ENCODE data around the gene NEURL1B. TPM values are rescaled to one million over a fixed set of nuclear protein-coding genes. Genes with fewer than 3 reads are reported as not detected.
A peak's percentile ranks its signal among the peaks of the same experiment; 100 is the strongest.

The NEURL1B gene
- total RNA-seq, 1 donor from 2014 or later, result 11.7 TPM

GRCh38 chr5:172692981-172693380 lies 51.9 kb downstream of the NEURL1B start:
- H3K9me3 Mint-ChIP-seq, result no peaks in the 10 kb centered on the region
- DNase-seq (ENCODE audit: low spot score in 2 of 2, unreplicated experiment in 2 of 2), result no peak
- peaks cover 2% of the 10 kb centered on the region for H3K27me3 Mint-ChIP-seq (ENCODE audit: low read depth)
- no peak for TF ChIP-seq CTCF (IDR thresholded peaks at IDR 0.05; ENCODE audit: unreplicated experiment)
- H3K27ac Mint-ChIP-seq, result peak overlapping the region; percentile 83
- H3K36me3 Mint-ChIP-seq, result no peaks in the 10 kb centered on the region
- no peak overlapping the region for H3K4me3 Mint-ChIP-seq
- peaks cover 36% of the 10 kb centered on the region for H3K4me1 Mint-ChIP-seq

GRCh38 chr5:172694061-172694460 lies 53.0 kb downstream of the NEURL1B start:
- H3K4me1 Mint-ChIP-seq, result peaks cover 25% of the 10 kb centered on the region
- DNase-seq (ENCODE audit: low spot score in 2 of 2, unreplicated experiment in 2 of 2), result no peak
- H3K4me3 Mint-ChIP-seq, result no peak overlapping the region
- H3K9me3 Mint-ChIP-seq, result no peaks in the 10 kb centered on the region
- TF ChIP-seq CTCF (IDR thresholded peaks at IDR 0.05; ENCODE audit: unreplicated experiment), result no peak
- H3K27ac Mint-ChIP-seq, result peak overlapping the region; percentile 47
- no peaks in the 10 kb centered on the region for H3K36me3 Mint-ChIP-seq
- peaks cover 4% of the 10 kb centered on the region for H3K27me3 Mint-ChIP-seq (ENCODE audit: low read depth)

- H3K4me1 Mint-ChIP-seq, result peaks cover 23% of the 10 kb centered on the region
- no peak for TF ChIP-seq CTCF (IDR thresholded peaks at IDR 0.05; ENCODE audit: unreplicated experiment)
- no peak overlapping the region for H3K27ac Mint-ChIP-seq
- no peaks in the 10 kb centered on the region for H3K9me3 Mint-ChIP-seq
- no peak for DNase-seq (ENCODE audit: low spot score in 2 of 2, unreplicated experiment in 2 of 2)
- H3K36me3 Mint-ChIP-seq, result no peaks in the 10 kb centered on the region
- peaks cover 4% of the 10 kb centered on the region for H3K27me3 Mint-ChIP-seq (ENCODE audit: low read depth)
- H3K4me3 Mint-ChIP-seq, result no peak overlapping the region
Observed at GRCh38 chr5:172694541-172694940, 53.5 kb downstream of the NEURL1B start.

GRCh38 chr5:172695232-172696054 lies 54.4 kb downstream of the NEURL1B start:
- Mint-ChIP-seq H3K4me3 (no peak overlapping the region), H3K27ac (no peak overlapping the region), H3K36me3 (no peaks in the 10 kb centered on the region), H3K9me3 (no peaks in the 10 kb centered on the region), H3K27me3 (ENCODE audit: low read depth) (peaks cover 4% of the 10 kb centered on the region), H3K4me1 (peaks cover 29% of the 10 kb centered on the region)
- no peak for TF ChIP-seq CTCF (IDR thresholded peaks at IDR 0.05; ENCODE audit: unreplicated experiment)
- DNase-seq (ENCODE audit: low spot score in 2 of 2, unreplicated experiment in 2 of 2), result no peak

GRCh38 chr5:172696171-172696849 lies 55.2 kb downstream of the NEURL1B start:
- Mint-ChIP-seq H3K36me3 (no peaks in the 10 kb centered on the region), H3K27me3 (ENCODE audit: low read depth) (peaks cover 4% of the 10 kb centered on the region), H3K4me1 (peaks cover 37% of the 10 kb centered on the region), H3K27ac (no peak overlapping the region), H3K9me3 (no peaks in the 10 kb centered on the region), H3K4me3 (no peak overlapping the region)
- no peak for TF ChIP-seq CTCF (IDR thresholded peaks at IDR 0.05; ENCODE audit: unreplicated experiment)
- DNase-seq (ENCODE audit: low spot score in 2 of 2, unreplicated experiment in 2 of 2), result no peak
